K562 (cell line): ENCODE results near the gene IL4R. TPM values are rescaled to one million over a fixed set of nuclear protein-coding genes. Genes with fewer than 3 reads are reported as not detected.

ENCODE experiments used
- ATAC-seq: fragments of 200-7000 bp; cut with Tn5 transposase; 3 replicates; pipeline ENCODE4 v1.9.1; 2020; ENCODE audit warnings: moderate library complexity
- BruUV-seq: library from RNA; stranded (reverse); fragments of 400-500 nt; replicated peaks from 2 replicates; lab custom pipeline; 2021; lab: Mats Ljungman, UMichigan
- CTCF ChIA-PET: fragments of 300-600 bp; formaldehyde crosslinking; extraction: SDS; loops from one replicate; lab custom pipeline; 2021; ENCODE audit warnings: low intra/inter-chr PET ratio; lab: Yijun Ruan, JAX
- POLR2A ChIA-PET: fragments of 300-600, 350-650 bp; sonication (Branson Sonifier 250); formaldehyde crosslinking; extraction: SDS; loops from one replicate; lab custom pipeline; 2021; ENCODE audit warnings: antibody characterized with exemption, inconsistent platforms; lab: Yijun Ruan, JAX
- DNase-seq, 4 experiments: peaks; one replicate each; pipeline versions ENCODE4 v3.0.0 to v3.0.0-alpha.2; 2011 to 2018; ENCODE audit warnings: low spot score in 3 of 4, mixed read lengths in 3 of 4; ENCODE audit errors: extremely low read depth in 1 of 4
- FAIRE-seq: peaks from 2 replicates; lab custom pipeline; 2011; peaks lifted over from hg19 to GRCh38; lab: Jason Lieb, UNC
- H2AFZ ChIP-seq: 2 replicates; pipeline ENCODE4 v1.6.0; 2011; ENCODE audit warnings: low read depth, low read length, control low read depth, inconsistent platforms
- H3K27ac ChIP-seq: fragments of 200-600 bp; 3 replicates; pipeline ENCODE4 v1.8.0; 2011; ENCODE audit warnings: low read depth, mild to moderate bottlenecking, control low read depth, inconsistent platforms, low read length, moderate library complexity, mixed read lengths; ENCODE audit errors: extremely low read depth
- H3K27me3 ChIP-seq, 2 experiments: fragments of 300-600 bp in 1 of 2; 2 replicates in 1 of 2; 3 replicates in 1 of 2; pipeline versions ENCODE4 v1.6.0 to v1.8.0; 2011; ENCODE audit warnings: inconsistent platforms in 2 of 2, low read length in 2 of 2, mild to moderate bottlenecking in 1 of 2, mixed read lengths in 1 of 2, moderate library complexity in 1 of 2; ENCODE audit not compliant: control insufficient read depth in 2 of 2, insufficient read depth in 2 of 2
- H3K36me3 ChIP-seq: fragments of 300-600 bp; 3 replicates; pipeline ENCODE4 v1.8.0; 2011; ENCODE audit warnings: mild to moderate bottlenecking, low read length, inconsistent platforms; ENCODE audit not compliant: control insufficient read depth, insufficient read depth
- H3K4me1 ChIP-seq, 2 experiments: fragments of 200-600 bp in 1 of 2; replicated peaks in 1 of 2; 2 replicates in 1 of 2; 3 replicates in 1 of 2; pipeline versions ENCODE4 v1.5.1 to v1.8.0; 2011; ENCODE audit warnings: inconsistent platforms in 2 of 2, low read length in 2 of 2, mild to moderate bottlenecking in 1 of 2, mixed read lengths in 1 of 2, moderate library complexity in 1 of 2; ENCODE audit not compliant: control insufficient read depth in 2 of 2, insufficient read depth in 2 of 2
- H3K4me2 ChIP-seq: 2 replicates; pipeline ENCODE4 v1.6.1; 2011; ENCODE audit warnings: low read length, control low read depth, inconsistent platforms, mixed read lengths; ENCODE audit not compliant: insufficient read depth
- H3K4me3 ChIP-seq: fragments of 200-600 bp; sonication (generic), shearing (Covaris generic); 2 replicates; pipeline ENCODE4 v1.5.1; 2016; ENCODE audit warnings: control low read depth, inconsistent platforms
- H3K79me2 ChIP-seq: fragments of 200-600 bp; 3 replicates; pipeline ENCODE4 v1.8.0; 2011; ENCODE audit warnings: low read length, inconsistent platforms; ENCODE audit not compliant: control insufficient read depth, insufficient read depth
- H3K9ac ChIP-seq, 2 experiments: 2 replicates each; pipeline versions ENCODE4 v1.6.0 to v1.6.1; 2011; ENCODE audit warnings: low read depth in 2 of 2, low read length in 2 of 2, control low read depth in 1 of 2, inconsistent platforms in 1 of 2, mild to moderate bottlenecking in 1 of 2, mixed read lengths in 1 of 2; ENCODE audit not compliant: insufficient read depth in 1 of 2
- H3K9me1 ChIP-seq: one replicate; pipeline ENCODE4 v1.6.0; 2011; ENCODE audit warnings: inconsistent platforms, mild to moderate bottlenecking, low read length, moderate library complexity; ENCODE audit not compliant: control insufficient read depth, insufficient read depth
- H3K9me3 ChIP-seq: replicated peaks from 2 replicates; pipeline ENCODE4 v1.5.1; 2011; ENCODE audit warnings: low read depth, low read length, inconsistent platforms; ENCODE audit not compliant: control insufficient read depth, insufficient read depth
- H4K20me1 ChIP-seq: replicated peaks from 2 replicates; pipeline ENCODE4 v1.6.1; 2011; ENCODE audit warnings: low read length, inconsistent platforms, mixed read lengths; ENCODE audit not compliant: control insufficient read depth, insufficient read depth
- ATF7 ChIP-seq: fragments of 450-650 bp; IDR thresholded peaks from 2 replicates; pipeline ENCODE4 v1.7.1; 2014; ENCODE audit warnings: mild to moderate bottlenecking, moderate library complexity
- CEBPB ChIP-seq: fragments of 450-650 bp; IDR thresholded peaks from 2 replicates; pipeline ENCODE4 v1.6.1; 2016; ENCODE audit warnings: missing genetic modification characterization, missing compliant biosample characterization
- CEBPG ChIP-seq, 3 experiments: fragments of 200-800 bp in 1 of 3; sonication (Bioruptor generic) in 1 of 3; sonication (generic) in 1 of 3; formaldehyde crosslinking in 1 of 3; IDR thresholded peaks in 2 of 3; conservative IDR thresholded peaks in 1 of 3; 2 replicates each; pipeline versions ENCODE4 v1.6.1 to v1.8.0; 2016 to 2022; ENCODE audit warnings: missing compliant biosample characterization in 2 of 3, missing genetic modification characterization in 2 of 3, mild to moderate bottlenecking in 1 of 3, missing genetic modification reagents in 1 of 3
- FOXP1 ChIP-seq: sonication (generic); formaldehyde crosslinking; IDR thresholded peaks from 2 replicates; pipeline ENCODE4 v1.8.0; 2022; ENCODE audit warnings: mild to moderate bottlenecking, missing genetic modification reagents
- HDGF ChIP-seq: fragments of 450-650 bp; IDR thresholded peaks from 2 replicates; pipeline ENCODE4 v1.6.1; 2016
- KAT2B ChIP-seq: IDR thresholded peaks from one replicate; pipeline ENCODE4 v1.6.1; 2012; ENCODE audit warnings: low read depth, mild to moderate bottlenecking, control low read depth, inconsistent platforms, low read length, moderate library complexity
- SIX5 ChIP-seq, 2 experiments: IDR thresholded peaks; 2 replicates each; pipeline ENCODE4 v1.6.1; 2011; ENCODE audit warnings: low read length in 2 of 2, borderline replicate concordance in 1 of 2, low read depth in 1 of 2, mild to moderate bottlenecking in 1 of 2, moderate library complexity in 1 of 2; ENCODE audit not compliant: insufficient read depth in 1 of 2
- SMARCA4 ChIP-seq: fragments of 450-650 bp; IDR thresholded peaks from 2 replicates; pipeline ENCODE4 v1.6.1; 2016
- SMARCE1 ChIP-seq: fragments of 450-650 bp; IDR thresholded peaks from 2 replicates; pipeline ENCODE4 v1.7.1; 2016; ENCODE audit warnings: mild to moderate bottlenecking
- TOE1 ChIP-seq, 2 experiments: fragments of 450-650 bp in 1 of 2; sonication (generic) in 1 of 2; formaldehyde crosslinking in 1 of 2; IDR thresholded peaks; 2 replicates each; pipeline versions ENCODE4 v1.7.1 to v1.8.0; 2016 to 2022; ENCODE audit warnings: borderline replicate concordance in 2 of 2, mild to moderate bottlenecking in 2 of 2, antibody characterized with exemption in 1 of 2, inconsistent platforms in 1 of 2, low read depth in 1 of 2, missing genetic modification reagents in 1 of 2, moderate library complexity in 1 of 2
- WHSC1 ChIP-seq: IDR thresholded peaks from one replicate; pipeline ENCODE4 v1.6.1; 2012; ENCODE audit warnings: low read length, control low read depth, inconsistent platforms
- ZNF253 ChIP-seq: fragments of 250-450 bp; sonication (Bioruptor Pico); conservative IDR thresholded peaks from 2 replicates; pipeline ENCODE4 v1.6.1; 2021; ENCODE audit warnings: mild to moderate bottlenecking
- ZNF316 ChIP-seq: fragments of 450-650 bp; IDR thresholded peaks from 2 replicates; pipeline ENCODE4 v1.6.1; 2016
- ZNF668 ChIP-seq: fragments of 250-450 bp; sonication (Bioruptor Pico); IDR thresholded peaks from 2 replicates; pipeline ENCODE4 v1.8.0; 2022; ENCODE audit warnings: mild to moderate bottlenecking, inconsistent platforms
- ZNF764 ChIP-seq: fragments of 250-450 bp; sonication (Bioruptor Pico); IDR thresholded peaks from 2 replicates; pipeline ENCODE4 v1.4.0; 2020; ENCODE audit warnings: low read depth, mild to moderate bottlenecking, moderate library complexity
- WGBS: fragments of 100-300 bp; shearing (Covaris generic); methylation state at CpG from one replicate; pipeline ENCODE4 v1.1.6; 2016; ENCODE audit warnings: low coverage, mixed read lengths; ENCODE audit not compliant: insufficient coverage; ENCODE audit errors: missing lambda C conversion rate; 5-methylcytosine and 5-hydroxymethylcytosine counted together
- in situ Hi-C: fragments of 300-500 bp; cut with MboI; formaldehyde crosslinking; loops from 4 replicates; pipeline ENCODE4 v1.15.0; 2018; ENCODE audit warnings: inconsistent platforms, mixed read lengths
- intact Hi-C: fragments of 100-400 bp; cut with micrococcal nuclease; formaldehyde crosslinking; loops from 2 replicates; pipeline ENCODE4 v1.14.2; 2022
- polyA plus RNA-seq, 8 experiments: library from polyadenylated mRNA; depleted of rRNA in 4 of 8; stranded (reverse) in 5 of 8; unstranded in 3 of 8; fragments of >200 nt; fragmentation: Nextera tagmentation in 2 of 8; fragmentation: Illumina TruSeq in 1 of 8; extraction: Ambion mirVana in 2 of 8; extraction: Trizol in 1 of 8; gene quantifications; 2 replicates each; pipeline versions ENCODE4 v1.2.1 to v1.2.3, GENCODE V29; 2011 to 2014; ENCODE audit warnings: inconsistent platforms in 1 of 8, missing spikeins in 1 of 8
- total RNA-seq, 7 experiments: library from RNA; depleted of rRNA in 6 of 7; stranded (reverse); fragments of >200 nt in 6 of 7; fragmentation: Illumina TruSeq in 2 of 7; extraction: Trizol in 2 of 7; gene quantifications; 2 replicates each; pipeline versions ENCODE4 v1.2.1 to v1.2.3, GENCODE V29; 2011 to 2021; ENCODE audit warnings: low replicate concordance in 1 of 7
- TF ChIP-seq, protein P1 (sequence below): fragments of 450-650 bp; conservative IDR thresholded peaks from 2 replicates; pipeline ENCODE4 v1.6.1; 2016; ENCODE audit warnings: missing genetic modification characterization, low read depth, mild to moderate bottlenecking, missing compliant biosample characterization, moderate library complexity
- TF ChIP-seq, protein P2 (sequence below): fragments of 250-450 bp; sonication (Bioruptor Pico); IDR thresholded peaks from 2 replicates; pipeline ENCODE4 v1.4.0; 2020

Gene IL4R
- total and polyA plus RNA-seq, 9 of the 15 experiments (the other 6 are each of a cell fraction or from before 2014, with no cell fraction given) = 0.17 to 5.8 (median 3.3) TPM

DNA sequence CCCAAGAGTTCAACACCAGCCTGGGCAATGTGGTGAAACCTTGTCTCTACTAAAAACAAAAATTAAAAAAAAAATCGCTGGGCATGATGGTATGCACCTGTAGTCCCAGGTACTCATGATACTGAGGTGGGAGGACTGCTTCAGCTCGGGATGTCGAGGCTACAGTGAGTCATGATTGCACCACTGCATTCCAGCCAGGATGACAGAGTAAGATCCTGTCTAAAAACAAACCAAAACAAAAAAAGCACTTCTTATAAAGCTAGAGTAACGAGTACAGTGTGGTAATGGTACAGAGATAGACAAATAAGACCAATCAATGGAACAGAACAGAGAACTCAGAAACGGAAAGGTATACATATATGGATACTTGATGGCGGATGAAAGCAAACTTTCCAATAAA is 49.6 kb upstream of the IL4R start:
- Histone ChIP-seq H3K9ac (no peak overlapping the region), H3K4me2 (no peak overlapping the region), H2AFZ (no peak overlapping the region), H3K9me3 (no peaks in the 10 kb centered on the region), H3K27me3 (no peaks in the 10 kb centered on the region), H3K4me1 (peaks cover under 1 to 4% of the 10 kb centered on the region in 2 experiments; a peak in 2 of 5 replicates), H3K4me3 (no peak overlapping the region), H3K9me1 (no peaks in the 10 kb centered on the region), H3K36me3 (no peaks in the 10 kb centered on the region; the same call in 2 of the 3 replicates), H3K79me2 (peaks cover 23% of the 10 kb centered on the region), H4K20me1 (no peaks in the 10 kb centered on the region), H3K27ac (no peak overlapping the region)
- POLR2A ChIA-PET = no interaction called here
- no peak for FAIRE-seq
- CTCF ChIA-PET = no interaction called here
- intact Hi-C loops (no loop called here), in situ Hi-C loops (no loop called here)
- 36% methylated on average over 6 of the region's 6 CpGs for WGBS
- DNase-seq = no peak
- BruUV-seq = no TSS peak
- ATAC-seq = no peak
- no peak for TF ChIP-seq ZNF316
- 0 out of 2 replicates have a peak, but pooled peaks have one; percentile 21 for TF ChIP-seq SMARCA4
- no peak for TF ChIP-seq SIX5 (IDR thresholded peaks at IDR 0.05; ENCODE audit: borderline replicate concordance in 1 of 2, insufficient read depth in 1 of 2, low read depth in 1 of 2, low read length in 2 of 2)
- TF ChIP-seq, protein P1, sequence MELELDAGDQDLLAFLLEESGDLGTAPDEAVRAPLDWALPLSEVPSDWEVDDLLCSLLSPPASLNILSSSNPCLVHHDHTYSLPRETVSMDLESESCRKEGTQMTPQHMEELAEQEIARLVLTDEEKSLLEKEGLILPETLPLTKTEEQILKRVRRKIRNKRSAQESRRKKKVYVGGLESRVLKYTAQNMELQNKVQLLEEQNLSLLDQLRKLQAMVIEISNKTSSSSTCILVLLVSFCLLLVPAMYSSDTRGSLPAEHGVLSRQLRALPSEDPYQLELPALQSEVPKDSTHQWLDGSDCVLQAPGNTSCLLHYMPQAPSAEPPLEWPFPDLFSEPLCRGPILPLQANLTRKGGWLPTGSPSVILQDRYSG (tag) = no peak
- peak; percentile 42; the same call in 1 of the 2 replicates for TF ChIP-seq CEBPB (tag)
- TF ChIP-seq ZNF764 (CRISPR knock-in tag) = no peak
- no peak for TF ChIP-seq KAT2B
- no peak for TF ChIP-seq WHSC1
- TF ChIP-seq, protein P2, sequence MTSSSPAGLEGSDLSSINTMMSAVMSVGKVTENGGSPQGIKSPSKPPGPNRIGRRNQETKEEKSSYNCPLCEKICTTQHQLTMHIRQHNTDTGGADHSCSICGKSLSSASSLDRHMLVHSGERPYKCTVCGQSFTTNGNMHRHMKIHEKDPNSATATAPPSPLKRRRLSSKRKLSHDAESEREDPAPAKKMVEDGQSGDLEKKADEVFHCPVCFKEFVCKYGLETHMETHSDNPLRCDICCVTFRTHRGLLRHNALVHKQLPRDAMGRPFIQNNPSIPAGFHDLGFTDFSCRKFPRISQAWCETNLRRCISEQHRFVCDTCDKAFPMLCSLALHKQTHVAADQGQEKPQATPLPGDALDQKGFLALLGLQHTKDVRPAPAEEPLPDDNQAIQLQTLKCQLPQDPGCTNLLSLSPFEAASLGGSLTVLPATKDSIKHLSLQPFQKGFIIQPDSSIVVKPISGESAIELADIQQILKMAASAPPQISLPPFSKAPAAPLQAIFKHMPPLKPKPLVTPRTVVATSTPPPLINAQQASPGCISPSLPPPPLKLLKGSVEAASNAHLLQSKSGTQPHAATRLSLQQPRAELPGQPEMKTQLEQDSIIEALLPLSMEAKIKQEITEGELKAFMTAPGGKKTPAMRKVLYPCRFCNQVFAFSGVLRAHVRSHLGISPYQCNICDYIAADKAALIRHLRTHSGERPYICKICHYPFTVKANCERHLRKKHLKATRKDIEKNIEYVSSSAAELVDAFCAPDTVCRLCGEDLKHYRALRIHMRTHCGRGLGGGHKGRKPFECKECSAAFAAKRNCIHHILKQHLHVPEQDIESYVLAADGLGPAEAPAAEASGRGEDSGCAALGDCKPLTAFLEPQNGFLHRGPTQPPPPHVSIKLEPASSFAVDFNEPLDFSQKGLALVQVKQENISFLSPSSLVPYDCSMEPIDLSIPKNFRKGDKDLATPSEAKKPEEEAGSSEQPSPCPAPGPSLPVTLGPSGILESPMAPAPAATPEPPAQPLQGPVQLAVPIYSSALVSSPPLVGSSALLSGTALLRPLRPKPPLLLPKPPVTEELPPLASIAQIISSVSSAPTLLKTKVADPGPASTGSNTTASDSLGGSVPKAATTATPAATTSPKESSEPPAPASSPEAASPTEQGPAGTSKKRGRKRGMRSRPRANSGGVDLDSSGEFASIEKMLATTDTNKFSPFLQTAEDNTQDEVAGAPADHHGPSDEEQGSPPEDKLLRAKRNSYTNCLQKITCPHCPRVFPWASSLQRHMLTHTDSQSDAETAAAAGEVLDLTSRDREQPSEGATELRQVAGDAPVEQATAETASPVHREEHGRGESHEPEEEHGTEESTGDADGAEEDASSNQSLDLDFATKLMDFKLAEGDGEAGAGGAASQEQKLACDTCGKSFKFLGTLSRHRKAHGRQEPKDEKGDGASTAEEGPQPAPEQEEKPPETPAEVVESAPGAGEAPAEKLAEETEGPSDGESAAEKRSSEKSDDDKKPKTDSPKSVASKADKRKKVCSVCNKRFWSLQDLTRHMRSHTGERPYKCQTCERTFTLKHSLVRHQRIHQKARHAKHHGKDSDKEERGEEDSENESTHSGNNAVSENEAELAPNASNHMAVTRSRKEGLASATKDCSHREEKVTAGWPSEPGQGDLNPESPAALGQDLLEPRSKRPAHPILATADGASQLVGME (CRISPR knock-in tag) = no peak
- no peak; the same call in 1 of the 2 replicates for TF ChIP-seq CEBPG (CRISPR knock-in tag; IDR thresholded peaks at IDR 0.05)
- TF ChIP-seq CEBPG (tag; conservative IDR thresholded peaks at IDR 0.05 in 1 of 2, IDR thresholded peaks at IDR 0.05 in 1 of 2) = peak in 1 of 2 experiments; percentile 58; a peak in 2 of 4 replicates
- 0 out of 2 replicates have a peak, but pooled peaks have one; percentile 19 for TF ChIP-seq SMARCE1
- no peak for TF ChIP-seq HDGF
- no peak for TF ChIP-seq ZNF253 (CRISPR knock-in tag)
- TF ChIP-seq ATF7 = no peak
- TF ChIP-seq TOE1 (IDR thresholded peaks at IDR 0.05; ENCODE audit: borderline replicate concordance) = no peak
- TF ChIP-seq TOE1 (CRISPR knock-in tag; IDR thresholded peaks at IDR 0.05; ENCODE audit: borderline replicate concordance, low read depth) = no peak
- no peak for TF ChIP-seq FOXP1 (CRISPR knock-in tag)
- no peak for TF ChIP-seq ZNF668 (CRISPR knock-in tag)
